ENCODE results near the gene KCNJ4.
A peak's percentile ranks its signal among the peaks of the same experiment; 100 is the strongest.

Gene KCNJ4

DNA sequence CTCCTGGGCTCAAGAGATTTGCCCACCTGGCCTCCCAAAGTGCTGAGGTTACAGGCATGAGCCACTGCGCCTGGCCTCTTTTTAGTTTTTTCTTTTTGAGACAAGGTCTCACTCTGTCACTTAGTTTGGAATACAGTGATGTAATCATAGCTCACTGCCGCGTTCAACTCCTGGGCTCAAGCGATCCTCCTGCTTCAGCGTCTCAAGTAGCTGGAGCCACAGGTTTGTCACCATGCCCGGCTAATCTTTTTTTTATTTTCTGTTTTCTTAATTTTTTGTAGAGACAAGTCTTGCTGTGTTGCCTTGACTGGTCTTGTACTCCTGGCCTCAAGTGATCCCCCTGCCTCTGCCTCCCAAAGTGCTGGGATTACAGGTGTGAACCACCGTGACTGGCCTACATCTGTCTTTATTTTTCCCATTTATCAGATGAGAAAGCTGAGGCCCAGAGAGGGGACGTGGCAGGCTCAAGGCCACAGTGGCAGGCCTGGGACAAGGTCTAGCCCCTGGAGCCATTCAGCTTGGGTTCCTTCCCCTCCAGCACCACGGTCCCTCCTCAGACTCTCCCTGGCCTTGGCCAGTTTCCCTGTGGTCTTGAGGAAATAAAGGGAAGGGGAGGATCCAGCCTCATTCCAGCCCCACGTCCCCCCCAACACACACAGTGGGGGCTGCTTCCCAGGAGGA, 10.1 kb upstream of the KCNJ4 start:
- TF ChIP-seq, protein P1, sequence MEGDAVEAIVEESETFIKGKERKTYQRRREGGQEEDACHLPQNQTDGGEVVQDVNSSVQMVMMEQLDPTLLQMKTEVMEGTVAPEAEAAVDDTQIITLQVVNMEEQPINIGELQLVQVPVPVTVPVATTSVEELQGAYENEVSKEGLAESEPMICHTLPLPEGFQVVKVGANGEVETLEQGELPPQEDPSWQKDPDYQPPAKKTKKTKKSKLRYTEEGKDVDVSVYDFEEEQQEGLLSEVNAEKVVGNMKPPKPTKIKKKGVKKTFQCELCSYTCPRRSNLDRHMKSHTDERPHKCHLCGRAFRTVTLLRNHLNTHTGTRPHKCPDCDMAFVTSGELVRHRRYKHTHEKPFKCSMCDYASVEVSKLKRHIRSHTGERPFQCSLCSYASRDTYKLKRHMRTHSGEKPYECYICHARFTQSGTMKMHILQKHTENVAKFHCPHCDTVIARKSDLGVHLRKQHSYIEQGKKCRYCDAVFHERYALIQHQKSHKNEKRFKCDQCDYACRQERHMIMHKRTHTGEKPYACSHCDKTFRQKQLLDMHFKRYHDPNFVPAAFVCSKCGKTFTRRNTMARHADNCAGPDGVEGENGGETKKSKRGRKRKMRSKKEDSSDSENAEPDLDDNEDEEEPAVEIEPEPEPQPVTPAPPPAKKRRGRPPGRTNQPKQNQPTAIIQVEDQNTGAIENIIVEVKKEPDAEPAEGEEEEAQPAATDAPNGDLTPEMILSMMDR (IDR thresholded peaks at IDR 0.05; ENCODE audit: low read depth, low read length): no peak
- no peak for DNase-seq (ENCODE audit: extremely low read depth, low read depth)

DNA sequence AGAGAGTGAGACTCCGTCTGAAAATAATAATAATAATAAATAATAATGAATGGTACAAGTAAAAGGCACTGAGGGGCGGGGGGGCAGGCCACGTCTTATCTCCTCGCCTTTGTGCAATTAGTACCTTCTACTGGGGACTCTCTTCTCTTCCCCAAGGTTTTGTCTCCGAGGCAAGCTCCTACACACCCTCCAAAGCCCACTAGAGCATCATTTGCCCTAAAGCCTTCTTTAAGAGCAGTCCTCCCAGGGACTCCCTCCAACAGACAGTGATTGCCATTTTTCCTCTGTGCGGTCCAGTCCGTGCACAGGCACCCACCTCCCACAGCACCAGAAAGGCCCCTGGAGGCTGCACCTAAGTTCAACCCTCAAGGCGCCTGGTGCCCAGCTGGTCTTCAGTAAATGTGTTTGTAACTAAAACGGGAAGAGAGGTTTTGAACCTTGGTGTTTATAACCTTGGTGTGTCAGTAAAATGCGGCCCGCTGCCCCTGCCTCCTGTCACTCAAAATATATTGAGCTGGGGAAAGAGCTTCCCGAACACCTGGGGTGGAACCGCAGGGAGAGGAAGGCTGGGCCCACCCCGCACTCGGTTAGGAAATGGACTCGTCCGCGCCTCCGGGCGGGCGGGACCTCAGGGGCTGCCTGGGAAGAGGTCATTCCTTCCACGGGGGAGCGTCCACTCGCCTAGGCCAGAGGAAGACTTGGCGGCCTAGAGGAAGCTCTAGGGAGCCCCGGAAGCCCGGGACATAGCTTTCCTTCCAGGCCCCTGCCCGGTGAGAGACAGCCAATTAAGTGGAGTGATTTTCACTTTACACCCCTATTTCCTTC, 8.2 kb upstream of the KCNJ4 start:
- TF ChIP-seq, protein P1 (IDR thresholded peaks at IDR 0.05; ENCODE audit: low read depth, low read length): no peak
- DNase-seq (ENCODE audit: extremely low read depth, low read depth): no peak

DNA sequence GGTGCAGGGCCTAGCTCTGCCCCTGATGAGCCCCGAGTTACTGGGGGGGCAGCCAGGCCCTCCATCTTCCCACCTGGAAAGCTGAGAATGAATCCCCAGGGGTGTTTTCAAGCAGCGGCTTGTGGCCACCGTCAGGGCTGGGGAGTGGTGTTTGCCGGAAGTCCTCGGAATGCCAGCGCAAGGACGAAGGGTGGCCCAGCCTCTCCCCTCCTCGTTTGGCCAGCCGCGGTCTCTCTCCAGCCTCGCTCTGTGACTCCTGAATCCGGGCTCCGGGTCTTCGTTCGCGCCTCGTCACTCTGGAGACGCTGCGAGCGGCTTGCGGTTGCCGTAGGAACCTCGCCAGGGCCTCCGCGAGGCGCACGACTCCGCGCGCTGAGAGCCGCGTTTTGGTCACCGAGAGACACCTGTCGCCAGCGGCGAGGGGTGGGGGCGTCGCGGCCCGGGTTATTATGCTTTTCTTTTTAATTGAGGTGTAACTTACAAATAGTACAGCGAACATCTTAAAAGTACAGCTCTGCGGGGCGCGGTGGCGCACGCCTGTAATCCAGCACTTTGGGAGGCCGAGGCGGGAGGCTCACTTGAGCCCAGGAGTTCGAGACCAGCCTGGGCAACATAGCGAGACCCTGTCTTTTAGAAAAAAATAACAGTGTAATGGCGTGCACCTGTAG, 6.5 kb upstream of the KCNJ4 start:
- DNase-seq (ENCODE audit: extremely low read depth, low read depth): peak; percentile 41
- TF ChIP-seq, protein P1 (IDR thresholded peaks at IDR 0.05; ENCODE audit: low read depth, low read length): no peak

DNA sequence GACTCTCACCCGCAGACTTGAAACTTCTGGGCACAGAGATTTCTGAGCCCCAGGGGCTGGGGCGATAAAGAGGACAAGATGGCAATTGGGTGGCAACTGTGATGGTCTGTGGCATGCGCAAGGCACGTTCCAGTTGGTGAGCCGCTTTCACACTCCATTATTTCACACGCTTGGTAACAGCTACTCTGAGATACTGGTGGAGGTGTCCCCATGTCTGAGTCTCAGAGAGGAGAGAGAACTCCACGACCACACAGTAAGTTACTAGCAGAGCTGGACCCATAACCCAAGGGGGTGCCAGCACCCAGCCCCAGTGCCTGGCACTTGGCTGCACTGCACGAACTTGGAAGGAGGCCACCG, 6.0 kb upstream of the KCNJ4 start:
- TF ChIP-seq, protein P1 (IDR thresholded peaks at IDR 0.05; ENCODE audit: low read depth, low read length): no peak
- DNase-seq (ENCODE audit: extremely low read depth, low read depth): no peak

DNA sequence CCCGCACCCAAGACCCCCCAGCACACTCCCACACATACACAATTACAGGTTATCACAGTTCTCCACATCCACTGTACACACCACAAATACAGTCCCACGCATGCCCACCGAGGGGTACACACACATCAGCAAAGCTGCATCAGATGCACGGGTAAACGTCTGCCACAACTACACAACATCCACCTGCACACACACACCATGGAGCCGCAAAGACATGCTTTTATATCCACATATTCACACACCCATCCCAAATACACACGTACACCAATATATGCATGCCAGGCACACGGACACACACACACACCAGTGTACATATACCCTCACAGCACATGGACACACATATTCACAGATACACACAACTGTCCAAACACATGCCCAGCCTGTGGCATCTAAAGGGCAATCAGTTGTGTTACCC, 5.4 kb upstream of the KCNJ4 start:
- TF ChIP-seq, protein P1 (IDR thresholded peaks at IDR 0.05; ENCODE audit: low read depth, low read length): no peak
- no peak for DNase-seq (ENCODE audit: extremely low read depth, low read depth)

DNA sequence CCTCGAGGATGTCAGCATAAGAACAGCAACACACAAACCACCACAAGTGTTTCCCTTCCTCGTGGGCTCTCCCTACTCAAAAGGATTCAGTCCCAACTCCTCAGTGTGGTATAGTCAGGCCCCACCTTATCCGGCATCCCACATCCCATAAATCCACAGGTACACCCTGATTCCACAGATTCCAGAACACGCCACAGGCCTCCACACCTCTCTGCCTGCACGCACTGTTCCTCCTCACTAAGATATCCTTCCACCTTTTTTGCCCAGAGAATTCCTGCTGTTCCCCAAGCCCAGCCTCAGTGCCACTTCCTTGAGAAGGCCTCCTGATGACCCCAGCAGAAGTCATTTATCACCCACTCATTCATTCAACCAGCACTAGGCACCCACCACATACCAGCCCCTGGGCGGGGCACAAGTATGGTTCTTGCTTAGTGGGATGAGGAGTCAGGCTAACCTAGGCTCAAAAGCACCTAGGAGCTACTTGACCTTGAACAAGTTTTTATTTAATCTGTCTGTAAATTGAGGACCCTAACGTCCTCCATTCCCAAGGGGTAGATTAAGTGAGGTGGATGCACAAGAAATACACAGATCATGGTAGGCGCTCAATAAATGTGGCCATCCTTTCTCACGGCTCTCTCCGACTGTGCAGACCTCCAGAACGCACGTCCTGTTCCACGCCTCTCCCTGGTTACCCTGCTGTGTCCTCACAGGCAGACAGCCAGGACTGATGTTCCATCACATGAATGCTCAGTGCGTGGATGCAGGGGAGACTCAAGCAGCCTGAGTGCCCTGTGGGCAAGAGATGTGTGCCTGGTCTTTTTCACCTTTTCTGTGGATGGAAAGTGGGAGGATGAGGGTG, 2.1 kb upstream of the KCNJ4 start:
- TF ChIP-seq, protein P1 (IDR thresholded peaks at IDR 0.05; ENCODE audit: low read depth, low read length): no peak
- DNase-seq (ENCODE audit: extremely low read depth, low read depth): no peak

Measured in AG09319 (cell line).